Fibroblast of lung (primary cell): ENCODE results near the gene CRABP2. TPM values are rescaled to one million over a fixed set of nuclear protein-coding genes. Genes with fewer than 3 reads are reported as not detected.

Experiments
- DNase-seq, 2 donors: peaks; one replicate each; pipeline versions ENCODE4 v3.0.0 to v3.0.0-alpha.2; 2010; ENCODE audit warnings: low read depth in 2 of 2
- H2AFZ ChIP-seq: 2 replicates; pipeline ENCODE4 v1.5.1; 2012; ENCODE audit warnings: low read length, control low read depth, inconsistent platforms
- H3K27ac ChIP-seq: 2 replicates; pipeline ENCODE4 v1.5.1; 2011; ENCODE audit warnings: low read length, control low read depth; ENCODE audit not compliant: insufficient read depth
- H3K27me3 ChIP-seq: 2 replicates; pipeline ENCODE4 v1.5.1; 2011; ENCODE audit warnings: mild to moderate bottlenecking, low read length; ENCODE audit not compliant: control insufficient read depth, insufficient read depth
- H3K36me3 ChIP-seq: 2 replicates; pipeline ENCODE4 v1.5.1; 2011; ENCODE audit warnings: low read length; ENCODE audit not compliant: control insufficient read depth, insufficient read depth
- H3K4me1 ChIP-seq: 2 replicates; pipeline ENCODE4 v1.5.1; 2011; ENCODE audit warnings: low read length; ENCODE audit not compliant: control insufficient read depth, insufficient read depth; ENCODE audit errors: extremely low read depth
- H3K4me2 ChIP-seq: 2 replicates; pipeline ENCODE4 v1.5.1; 2011; ENCODE audit warnings: low read length, control low read depth; ENCODE audit not compliant: insufficient read depth; ENCODE audit errors: extremely low read depth
- H3K4me3 ChIP-seq, 4 experiments: fragments of 200-600 bp in 1 of 4; sonication (generic) in 1 of 4; replicated peaks in 1 of 4; 2 replicates each; pipeline ENCODE4 v1.5.1; 2011 to 2016; ENCODE audit warnings: low read length in 4 of 4, low read depth in 3 of 4, mild to moderate bottlenecking in 3 of 4, control low read depth in 2 of 4, inconsistent platforms in 1 of 4, mixed read lengths in 1 of 4; ENCODE audit not compliant: insufficient read depth in 1 of 4; ENCODE audit errors: control extremely low read depth in 1 of 4
- H3K79me2 ChIP-seq: 2 replicates; pipeline ENCODE4 v1.5.1; 2012; ENCODE audit warnings: mild to moderate bottlenecking, low read length, inconsistent platforms; ENCODE audit not compliant: control insufficient read depth, insufficient read depth
- H3K9ac ChIP-seq: 2 replicates; pipeline ENCODE4 v1.5.1; 2011; ENCODE audit warnings: mild to moderate bottlenecking, low read length, control low read depth; ENCODE audit not compliant: insufficient read depth
- H3K9me3 ChIP-seq: 2 replicates; pipeline ENCODE4 v1.5.1; 2012; ENCODE audit warnings: low read depth, low read length; ENCODE audit not compliant: control insufficient read depth, insufficient read depth
- H4K20me1 ChIP-seq: 2 replicates; pipeline ENCODE4 v1.5.1; 2011; ENCODE audit warnings: low read length; ENCODE audit not compliant: control insufficient read depth, insufficient read depth; ENCODE audit errors: extremely low read depth
- CTCF ChIP-seq, 2 donors: IDR thresholded peaks in 1 of 2; conservative IDR thresholded peaks in 1 of 2; 1 replicate in 1 of 2; 2 replicates in 1 of 2; pipeline ENCODE4 v1.5.1; 2011 to 2012; ENCODE audit warnings: low read length in 2 of 2, control low read depth in 1 of 2, inconsistent platforms in 1 of 2, low read depth in 1 of 2, mild to moderate bottlenecking in 1 of 2
- EZH2 ChIP-seq: IDR thresholded peaks from 2 replicates; pipeline ENCODE4 v1.5.1; 2012; ENCODE audit warnings: low read length, control low read depth, mild to moderate bottlenecking; ENCODE audit errors: missing control alignments
- polyA plus RNA-seq, 2 donors: library from polyadenylated mRNA; depleted of rRNA in 1 of 2; stranded (reverse) in 1 of 2; unstranded in 1 of 2; fragments of >200 nt; gene quantifications; 2 replicates each; pipeline ENCODE4 v1.2.1, GENCODE V29; 2011 to 2012; ENCODE audit warnings: missing spikeins in 1 of 2
- total RNA-seq: library from RNA; depleted of rRNA; stranded (reverse); fragments of >200 nt; gene quantifications from 2 replicates; pipeline ENCODE4 v1.2.1, GENCODE V29; 2014

Gene CRABP2
- total and polyA plus RNA-seq, 2 donors (not counting 1 experiment from before 2014, with no cell fraction given): 48.9 to 70.4 TPM

- peak overlapping the region; percentile 52 for H3K4me2 ChIP-seq
- no peaks in the 10 kb centered on the region for H4K20me1 ChIP-seq
- H3K27me3 ChIP-seq: peaks cover 12% of the 10 kb centered on the region
- peak overlapping the region in 2 of 4 experiments; percentile 3 to 10 for H3K4me3 ChIP-seq
- H3K9me3 ChIP-seq: no peaks in the 10 kb centered on the region
- H2AFZ ChIP-seq: no peak overlapping the region
- DNase-seq: no peak
- no peak for TF ChIP-seq EZH2
- no peak for TF ChIP-seq CTCF (conservative IDR thresholded peaks at IDR 0.05 in 1 of 2, IDR thresholded peaks at IDR 0.05 in 1 of 2; ENCODE audit: low read depth in 1 of 2, low read length in 2 of 2)
- no peaks in the 10 kb centered on the region for H3K79me2 ChIP-seq
- H3K9ac ChIP-seq: no peak overlapping the region
- H3K27ac ChIP-seq: peak overlapping the region; percentile 75
- no peaks in the 10 kb centered on the region for H3K36me3 ChIP-seq
- H3K4me1 ChIP-seq: peaks cover 56% of the 10 kb centered on the region
Measured at GRCh38 chr1:156660752-156661112, 44.7 kb downstream of the CRABP2 start.

GRCh38 chr1:156659988-156660751 is 45.2 kb downstream of the CRABP2 start:
- Histone ChIP-seq H4K20me1 (no peaks in the 10 kb centered on the region), H3K4me2 (peak overlapping the region; percentile 46), H3K9ac (no peak overlapping the region), H3K4me3 (no peak overlapping the region), H3K27ac (peak overlapping the region; percentile 75), H3K79me2 (no peaks in the 10 kb centered on the region), H3K4me1 (peaks cover 51% of the 10 kb centered on the region), H2AFZ (peak overlapping the region; percentile 44), H3K27me3 (peaks cover 15% of the 10 kb centered on the region), H3K9me3 (no peaks in the 10 kb centered on the region), H3K36me3 (no peaks in the 10 kb centered on the region)
- peak; percentile 96 to 99 for DNase-seq
- TF ChIP-seq CTCF (conservative IDR thresholded peaks at IDR 0.05 in 1 of 2, IDR thresholded peaks at IDR 0.05 in 1 of 2; ENCODE audit: low read depth in 1 of 2, low read length in 2 of 2): peak; percentile 90 to 96
- TF ChIP-seq EZH2: no peak

DNA sequence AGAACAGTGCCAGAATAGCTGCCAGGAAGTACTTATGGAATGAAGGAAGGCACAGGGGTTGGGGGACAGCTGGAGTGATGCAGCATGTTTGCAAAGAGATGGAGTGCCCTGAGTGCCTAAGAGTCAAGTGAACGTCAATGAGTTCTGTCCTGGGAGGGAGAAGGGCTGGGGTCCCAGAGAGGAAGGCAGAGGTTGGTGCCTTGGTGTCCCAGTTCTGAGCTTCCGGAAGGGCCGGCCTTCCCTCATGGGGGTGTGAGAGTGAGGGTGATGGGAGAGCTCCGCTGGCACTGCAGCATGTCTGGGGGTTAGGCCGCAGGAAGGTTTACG is 45.8 kb downstream of the CRABP2 start:
- Histone ChIP-seq H4K20me1 (no peaks in the 10 kb centered on the region), H2AFZ (peak overlapping the region; percentile 44), H3K9me3 (no peaks in the 10 kb centered on the region), H3K79me2 (no peaks in the 10 kb centered on the region), H3K4me2 (peak overlapping the region; percentile 46), H3K4me1 (peaks cover 47% of the 10 kb centered on the region), H3K4me3 (no peak overlapping the region), H3K36me3 (no peaks in the 10 kb centered on the region), H3K9ac (no peak overlapping the region), H3K27ac (no peak overlapping the region), H3K27me3 (peaks cover 16% of the 10 kb centered on the region)
- DNase-seq: no peak
- TF ChIP-seq CTCF (conservative IDR thresholded peaks at IDR 0.05 in 1 of 2, IDR thresholded peaks at IDR 0.05 in 1 of 2; ENCODE audit: low read depth in 1 of 2, low read length in 2 of 2) (no peak), EZH2 (no peak)
